WERI-Rb-1 (cell line): Measurements from ENCODE around the gene TESK2.
A peak's percentile ranks its signal among the peaks of the same experiment; 100 is the strongest.
"Not testable (repeated sequence)": the region's sequence is repeated elsewhere in the genome, so short reads cannot be mapped to it uniquely, and the experiment has no call there.

ENCODE experiments used
- DNase-seq: peaks from one replicate; pipeline ENCODE4 v3.0.0-alpha.2; 2020
- H3K27ac ChIP-seq: fragments of 250-450 bp; sonication (Bioruptor Pico); 2 replicates; pipeline ENCODE4 v1.5.1; 2020; ENCODE audit warnings: mild to moderate bottlenecking, moderate library complexity
- H3K27me3 ChIP-seq: fragments of 250-450 bp; sonication (Bioruptor Pico); 2 replicates; pipeline ENCODE4 v1.5.1; 2021; ENCODE audit warnings: mild to moderate bottlenecking, low read depth, moderate library complexity; ENCODE audit not compliant: insufficient read depth, severe bottlenecking
- H3K36me3 ChIP-seq: fragments of 250-450 bp; sonication (Bioruptor Pico); 2 replicates; pipeline ENCODE4 v1.5.1; 2020; ENCODE audit warnings: mild to moderate bottlenecking, moderate library complexity
- H3K4me3 ChIP-seq: 2 replicates; pipeline ENCODE4 v1.5.1; 2011; ENCODE audit warnings: low read depth, mild to moderate bottlenecking, control low read depth, low read length
- H3K9me3 ChIP-seq: fragments of 250-450 bp; sonication (Bioruptor Pico); 2 replicates; pipeline ENCODE4 v1.5.1; 2021; ENCODE audit warnings: mild to moderate bottlenecking, moderate library complexity; ENCODE audit not compliant: severe bottlenecking
- CTCF ChIP-seq: IDR thresholded peaks from 2 replicates; pipeline ENCODE4 v1.5.1; 2011; ENCODE audit warnings: low read depth, mild to moderate bottlenecking, control low read depth, inconsistent platforms, low read length

TESK2 gene

GRCh38 chr1:45516465-45516864 lies 25.5 kb upstream of the TESK2 start:
- no peak overlapping the region; the same call in 1 of the 2 replicates for H3K27ac ChIP-seq
- no peaks in the 10 kb centered on the region for H3K9me3 ChIP-seq

GRCh38 chr1:45516036-45516435 lies 25.1 kb upstream of the TESK2 start:
- Histone ChIP-seq H3K27ac (no peak overlapping the region; the same call in 1 of the 2 replicates), H3K9me3 (no peaks in the 10 kb centered on the region), H3K36me3 (peaks cover 77% of the 10 kb centered on the region), H3K27me3 (no peaks in the 10 kb centered on the region), H3K4me3 (no peak overlapping the region)
- DNase-seq, result no peak
- TF ChIP-seq CTCF, result no peak

More at GRCh38 chr1:45516465-45516864, 25.5 kb upstream of the TESK2 start:
- Histone ChIP-seq H3K27me3 (no peaks in the 10 kb centered on the region), H3K36me3 (peaks cover 73% of the 10 kb centered on the region), H3K4me3 (no peak overlapping the region)
- TF ChIP-seq CTCF, result no peak
- no peak for DNase-seq

GRCh38 chr1:45513532-45514260 lies 22.7 kb upstream of the TESK2 start:
- peak; percentile 57 for DNase-seq
- Histone ChIP-seq H3K36me3 (peaks cover 95% of the 10 kb centered on the region), H3K27ac (peak overlapping the region; percentile 48)
- not testable (repeated sequence) for H3K27me3 ChIP-seq, H3K9me3 ChIP-seq, H3K4me3 ChIP-seq

GRCh38 chr1:45512641-45513054 lies 21.7 kb upstream of the TESK2 start:
- Histone ChIP-seq H3K9me3 (no peaks in the 10 kb centered on the region), H3K4me3 (no peak overlapping the region), H3K27me3 (no peaks in the 10 kb centered on the region), H3K27ac (no peak overlapping the region), H3K36me3 (peaks cover 93% of the 10 kb centered on the region)
- DNase-seq, result peak; percentile 93
- TF ChIP-seq CTCF, result peak; percentile 88

GRCh38 chr1:45510972-45511527 lies 20.1 kb upstream of the TESK2 start:
- H3K27me3 ChIP-seq, result no peaks in the 10 kb centered on the region
- H3K9me3 ChIP-seq, result no peaks in the 10 kb centered on the region
- H3K27ac ChIP-seq, result no peak overlapping the region
- H3K36me3 ChIP-seq, result peaks cover 78% of the 10 kb centered on the region
- no peak for DNase-seq
- no peak for TF ChIP-seq CTCF
- no peak overlapping the region for H3K4me3 ChIP-seq

- Histone ChIP-seq H3K27me3 (no peaks in the 10 kb centered on the region), H3K9me3 (no peaks in the 10 kb centered on the region), H3K27ac (no peak overlapping the region), H3K4me3 (no peak overlapping the region), H3K36me3 (peaks cover 71% of the 10 kb centered on the region)
- DNase-seq, result no peak
- no peak for TF ChIP-seq CTCF
Observed at GRCh38 chr1:45510036-45510971, 19.3 kb upstream of the TESK2 start.
